Glutamatergic neuron (in vitro differentiated cells): ENCODE measurements around the gene HHIPL1. TPM values are rescaled to one million over a fixed set of nuclear protein-coding genes. Genes with fewer than 3 reads are reported as not detected.
A peak's percentile ranks its signal among the peaks of the same experiment; 100 is the strongest.

Experiments
- DNase-seq: peaks from one replicate; pipeline ENCODE4 v3.0.0; 2022
- H3K27ac Mint-ChIP-seq: one replicate; pipeline ENCODE4 v1.8.0; 2020; ENCODE audit warnings: mild to moderate bottlenecking, mixed read lengths, inconsistent platforms; ENCODE audit not compliant: unreplicated experiment
- H3K27me3 Mint-ChIP-seq: one replicate; pipeline ENCODE4 v1.8.0; 2020; ENCODE audit warnings: mild to moderate bottlenecking, moderate library complexity, mixed read lengths, inconsistent platforms; ENCODE audit not compliant: unreplicated experiment
- H3K36me3 Mint-ChIP-seq: one replicate; pipeline ENCODE4 v1.8.0; 2020; ENCODE audit warnings: mild to moderate bottlenecking, mixed read lengths, inconsistent platforms; ENCODE audit not compliant: unreplicated experiment
- H3K4me1 Mint-ChIP-seq: one replicate; pipeline ENCODE4 v1.8.0; 2020; ENCODE audit warnings: mild to moderate bottlenecking, low read depth, mixed read lengths, inconsistent platforms; ENCODE audit not compliant: unreplicated experiment
- H3K4me3 Mint-ChIP-seq: one replicate; pipeline ENCODE4 v1.8.0; 2020; ENCODE audit warnings: mild to moderate bottlenecking, mixed read lengths, inconsistent platforms; ENCODE audit not compliant: unreplicated experiment
- H3K9me3 Mint-ChIP-seq: one replicate; pipeline ENCODE4 v1.8.0; 2020; ENCODE audit warnings: mild to moderate bottlenecking, moderate library complexity, mixed read lengths, inconsistent platforms; ENCODE audit not compliant: unreplicated experiment
- total RNA-seq: library from RNA; stranded (reverse); fragmentation: NEBNext Ultra II Directional; extraction: Animal tissue kit (Norgen Biotek cat#: 25700); gene quantifications from one replicate; pipeline ENCODE4 v1.2.1, GENCODE V29; 2021; ENCODE audit not compliant: unreplicated experiment
- TF ChIP-seq, protein P1 (sequence below): fragments of 200-600 bp; sonication (generic); IDR thresholded peaks from one replicate; pipeline ENCODE4 v1.5.0; 2021; ENCODE audit not compliant: partially characterized antibody, unreplicated experiment

The HHIPL1 gene
- total RNA-seq, 1 donor from 2014 or later: 0.47 TPM

DNA sequence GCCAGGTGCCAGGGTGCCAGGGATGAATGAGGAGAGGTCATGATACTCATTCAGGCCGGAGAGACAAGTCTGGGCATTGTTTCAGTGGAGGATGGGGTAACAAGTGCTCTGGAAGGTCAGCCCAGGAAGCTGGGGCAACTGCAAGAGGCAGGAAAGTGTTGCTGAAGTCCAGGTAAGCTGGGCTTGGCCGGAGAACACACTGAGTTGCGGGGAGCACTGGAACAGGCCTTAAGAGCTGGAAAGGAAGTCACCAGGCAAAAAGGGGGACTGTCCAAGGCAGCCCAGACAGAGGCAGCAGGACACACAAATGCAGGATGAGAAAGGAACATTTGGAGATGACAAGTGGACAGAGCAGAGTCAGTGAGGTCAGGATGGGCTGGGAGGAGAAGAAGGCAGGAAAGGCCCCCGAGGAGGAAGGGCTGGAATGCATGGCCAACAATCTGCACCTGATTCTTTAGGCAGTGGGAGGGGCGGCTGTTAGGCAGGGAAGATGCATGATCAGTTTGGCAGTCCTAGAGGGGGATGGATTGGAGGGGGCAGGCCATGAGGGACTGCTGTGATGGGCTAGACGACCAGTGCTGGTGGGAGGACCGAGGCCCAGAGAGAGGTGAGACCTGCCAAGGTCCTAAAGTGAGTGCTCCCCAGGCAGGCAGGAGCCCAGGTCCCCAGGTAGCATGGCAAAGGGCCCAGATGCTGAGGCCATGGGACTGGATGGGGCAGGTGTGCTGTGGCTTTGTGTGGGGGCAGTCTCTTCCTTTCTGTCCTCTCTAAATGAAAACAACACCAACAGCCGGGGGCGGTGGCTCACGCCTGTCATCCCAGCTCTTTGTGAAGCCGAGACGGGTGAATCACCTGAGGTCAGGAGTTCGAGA is 17.2 kb upstream of the HHIPL1 start:
- Mint-ChIP-seq H3K4me3 (no peak overlapping the region), H3K9me3 (peaks cover 2% of the 10 kb centered on the region), H3K36me3 (no peaks in the 10 kb centered on the region), H3K27me3 (peaks cover 12% of the 10 kb centered on the region), H3K4me1 (peaks cover 3% of the 10 kb centered on the region), H3K27ac (peak overlapping the region; percentile 49)
- TF ChIP-seq, protein P1, sequence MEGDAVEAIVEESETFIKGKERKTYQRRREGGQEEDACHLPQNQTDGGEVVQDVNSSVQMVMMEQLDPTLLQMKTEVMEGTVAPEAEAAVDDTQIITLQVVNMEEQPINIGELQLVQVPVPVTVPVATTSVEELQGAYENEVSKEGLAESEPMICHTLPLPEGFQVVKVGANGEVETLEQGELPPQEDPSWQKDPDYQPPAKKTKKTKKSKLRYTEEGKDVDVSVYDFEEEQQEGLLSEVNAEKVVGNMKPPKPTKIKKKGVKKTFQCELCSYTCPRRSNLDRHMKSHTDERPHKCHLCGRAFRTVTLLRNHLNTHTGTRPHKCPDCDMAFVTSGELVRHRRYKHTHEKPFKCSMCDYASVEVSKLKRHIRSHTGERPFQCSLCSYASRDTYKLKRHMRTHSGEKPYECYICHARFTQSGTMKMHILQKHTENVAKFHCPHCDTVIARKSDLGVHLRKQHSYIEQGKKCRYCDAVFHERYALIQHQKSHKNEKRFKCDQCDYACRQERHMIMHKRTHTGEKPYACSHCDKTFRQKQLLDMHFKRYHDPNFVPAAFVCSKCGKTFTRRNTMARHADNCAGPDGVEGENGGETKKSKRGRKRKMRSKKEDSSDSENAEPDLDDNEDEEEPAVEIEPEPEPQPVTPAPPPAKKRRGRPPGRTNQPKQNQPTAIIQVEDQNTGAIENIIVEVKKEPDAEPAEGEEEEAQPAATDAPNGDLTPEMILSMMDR: no peak
- DNase-seq: no peak

DNA sequence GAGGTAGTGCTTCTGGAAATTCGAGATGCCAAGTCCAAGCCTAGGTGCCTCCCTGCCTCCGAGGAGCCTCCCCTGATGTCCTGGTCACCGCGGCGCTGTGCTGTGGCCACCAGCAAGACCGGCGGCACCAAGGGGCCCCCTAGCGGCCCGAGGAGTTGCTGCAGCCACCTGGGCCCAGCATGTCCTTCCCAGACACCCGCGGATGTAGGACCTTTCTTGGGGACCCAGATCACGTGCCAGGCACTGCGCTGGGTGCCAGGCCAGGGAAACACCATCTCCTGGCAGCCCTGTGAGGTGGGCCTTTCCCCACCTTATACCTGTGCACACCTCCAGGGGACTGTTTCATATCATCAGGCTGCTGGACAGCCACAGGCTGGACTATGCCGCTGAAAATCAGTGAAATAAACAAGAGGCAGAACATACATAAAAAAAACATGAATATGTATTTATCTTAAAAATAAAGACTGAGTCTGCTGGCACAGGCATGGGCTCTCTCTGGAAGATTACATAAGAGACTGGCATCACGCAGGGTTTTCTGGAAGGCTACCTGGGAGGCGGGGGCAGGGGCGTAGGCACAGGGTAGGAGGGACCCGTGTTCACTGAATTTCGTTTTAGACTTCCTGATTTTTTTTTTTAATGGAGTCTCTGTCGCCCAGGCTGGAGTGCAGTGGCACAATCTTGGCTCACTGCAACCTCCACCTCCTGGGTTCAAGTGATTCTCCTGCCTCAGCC is 15.9 kb upstream of the HHIPL1 start:
- Mint-ChIP-seq H3K27me3 (peaks cover 11% of the 10 kb centered on the region), H3K9me3 (peaks cover 2% of the 10 kb centered on the region), H3K4me1 (peaks cover 5% of the 10 kb centered on the region), H3K4me3 (no peak overlapping the region), H3K27ac (no peak overlapping the region), H3K36me3 (no peaks in the 10 kb centered on the region)
- TF ChIP-seq, protein P1: peak; percentile 96
- DNase-seq: peak; percentile 88

DNA sequence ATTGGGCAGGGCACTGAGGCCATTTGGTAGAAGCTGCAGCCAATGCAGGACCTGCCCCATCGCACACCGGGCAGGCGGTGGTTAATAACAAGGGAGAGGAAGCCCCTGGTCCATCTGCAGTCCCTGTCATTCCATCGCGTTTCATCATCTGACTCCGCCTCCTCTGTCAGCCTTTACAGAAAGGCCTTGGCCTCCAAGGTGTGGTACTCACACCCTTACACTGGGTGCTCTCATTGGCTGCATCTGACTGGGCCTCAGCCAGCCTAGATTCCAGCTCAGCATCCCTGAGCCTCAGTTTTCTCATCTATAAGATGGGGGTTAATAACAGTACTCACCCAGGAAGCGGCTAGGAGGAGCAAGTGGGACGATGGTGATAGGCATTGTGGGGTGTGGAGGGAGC is 14.7 kb upstream of the HHIPL1 start:
- TF ChIP-seq, protein P1: no peak
- peaks cover 11% of the 10 kb centered on the region for H3K27me3 Mint-ChIP-seq
- H3K36me3 Mint-ChIP-seq: no peaks in the 10 kb centered on the region
- peaks cover 10% of the 10 kb centered on the region for H3K4me1 Mint-ChIP-seq
- H3K27ac Mint-ChIP-seq: no peak overlapping the region
- H3K4me3 Mint-ChIP-seq: no peak overlapping the region
- DNase-seq: no peak
- H3K9me3 Mint-ChIP-seq: peaks cover 2% of the 10 kb centered on the region

DNA sequence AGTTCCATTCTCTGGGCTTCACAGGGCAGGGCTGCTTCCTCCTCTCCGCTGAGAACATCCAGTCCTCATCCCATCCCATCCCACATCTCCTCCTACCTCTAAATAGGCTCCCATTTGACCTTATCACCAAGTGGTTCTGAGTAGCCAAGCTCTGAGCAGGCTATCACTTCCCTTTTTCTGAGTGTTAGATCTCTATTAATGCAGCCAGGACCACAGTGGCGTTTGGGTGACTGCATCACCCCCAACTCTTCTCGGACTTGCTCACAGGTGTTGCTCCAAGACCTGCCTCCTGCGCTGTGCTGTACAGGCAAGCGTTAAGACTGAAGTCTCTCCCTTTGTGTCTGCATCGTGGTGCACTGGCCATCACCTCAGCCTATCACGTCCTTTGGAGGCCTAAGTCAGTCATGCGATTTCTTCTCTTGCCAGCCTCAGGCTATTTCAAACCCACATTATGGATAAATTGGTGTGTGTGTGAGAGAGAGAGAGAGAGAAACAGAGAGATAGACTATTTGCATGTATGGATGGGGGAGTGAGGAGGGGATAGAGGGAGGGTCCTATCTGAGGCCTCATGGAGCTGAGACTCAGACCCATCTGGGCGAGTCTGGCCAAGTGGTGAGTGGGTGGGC is 12.4 kb upstream of the HHIPL1 start:
- Mint-ChIP-seq H3K36me3 (no peaks in the 10 kb centered on the region), H3K27ac (peak overlapping the region; percentile 49), H3K4me1 (peaks cover 12% of the 10 kb centered on the region), H3K27me3 (peaks cover 4% of the 10 kb centered on the region), H3K4me3 (no peak overlapping the region), H3K9me3 (peaks cover 4% of the 10 kb centered on the region)
- TF ChIP-seq, protein P1: no peak
- no peak for DNase-seq

DNA sequence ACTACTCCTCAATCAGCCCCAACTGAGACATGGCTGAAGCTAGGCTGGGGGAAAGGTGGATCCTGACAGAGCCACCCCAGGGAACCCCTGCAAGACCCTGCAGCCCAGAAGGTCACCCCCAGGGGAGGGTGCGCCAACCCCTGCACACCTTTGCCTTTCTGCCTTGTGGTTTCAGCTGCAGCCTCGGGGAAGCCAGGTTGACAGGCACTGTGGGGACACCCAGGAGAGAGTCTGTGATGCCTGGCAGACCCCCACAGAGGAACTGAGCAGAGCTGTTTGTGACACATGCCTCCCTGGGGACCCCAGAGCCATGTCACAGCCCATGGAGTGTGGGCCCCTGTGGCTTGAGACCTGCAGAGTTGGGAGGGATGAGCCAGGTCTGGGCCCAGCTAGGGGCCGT is 11.8 kb upstream of the HHIPL1 start:
- Mint-ChIP-seq H3K27ac (no peak overlapping the region), H3K27me3 (peaks cover 2% of the 10 kb centered on the region), H3K4me3 (no peak overlapping the region), H3K9me3 (peaks cover 4% of the 10 kb centered on the region), H3K4me1 (peaks cover 12% of the 10 kb centered on the region), H3K36me3 (no peaks in the 10 kb centered on the region)
- no peak for DNase-seq
- TF ChIP-seq, protein P1: no peak
